ENCODE data around the gene ACKR2.

ACKR2 gene, protein sequence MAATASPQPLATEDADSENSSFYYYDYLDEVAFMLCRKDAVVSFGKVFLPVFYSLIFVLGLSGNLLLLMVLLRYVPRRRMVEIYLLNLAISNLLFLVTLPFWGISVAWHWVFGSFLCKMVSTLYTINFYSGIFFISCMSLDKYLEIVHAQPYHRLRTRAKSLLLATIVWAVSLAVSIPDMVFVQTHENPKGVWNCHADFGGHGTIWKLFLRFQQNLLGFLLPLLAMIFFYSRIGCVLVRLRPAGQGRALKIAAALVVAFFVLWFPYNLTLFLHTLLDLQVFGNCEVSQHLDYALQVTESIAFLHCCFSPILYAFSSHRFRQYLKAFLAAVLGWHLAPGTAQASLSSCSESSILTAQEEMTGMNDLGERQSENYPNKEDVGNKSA

DNA sequence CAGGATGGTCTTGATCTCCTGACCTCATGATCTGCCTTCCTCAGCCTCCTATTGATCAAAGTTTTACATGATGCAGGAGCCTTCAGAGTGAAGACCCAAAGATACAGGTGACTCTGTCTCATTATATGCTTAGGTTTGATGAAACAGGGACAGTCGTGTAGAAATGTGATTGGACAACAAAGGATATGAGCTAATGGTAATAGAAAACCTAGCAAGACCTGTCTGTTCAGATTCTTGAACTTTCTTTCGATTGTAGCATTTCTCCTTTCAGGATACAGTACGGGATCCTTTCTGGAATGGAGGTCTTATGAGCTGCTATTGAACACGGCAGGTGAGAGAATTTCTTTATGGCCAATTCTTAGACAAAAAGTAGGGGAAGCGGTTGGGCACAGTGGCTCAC, at the start of gene ACKR2:
Gene ACKR2 (plus strand): TSS at position 244 of the 400 bp plus-strand sequence. CDS start 55,058 bp downstream, outside the sequence.
- no peak for DNase-seq

- DNase-seq, result peak; percentile 26
These were observed 47.1 kb upstream of the ACKR2 start for GRCh38 chr3:42762046-42762724.

GRCh38 chr3:42763021-42763420, 46.2 kb upstream of the ACKR2 start:
- DNase-seq, result no peak

DNA sequence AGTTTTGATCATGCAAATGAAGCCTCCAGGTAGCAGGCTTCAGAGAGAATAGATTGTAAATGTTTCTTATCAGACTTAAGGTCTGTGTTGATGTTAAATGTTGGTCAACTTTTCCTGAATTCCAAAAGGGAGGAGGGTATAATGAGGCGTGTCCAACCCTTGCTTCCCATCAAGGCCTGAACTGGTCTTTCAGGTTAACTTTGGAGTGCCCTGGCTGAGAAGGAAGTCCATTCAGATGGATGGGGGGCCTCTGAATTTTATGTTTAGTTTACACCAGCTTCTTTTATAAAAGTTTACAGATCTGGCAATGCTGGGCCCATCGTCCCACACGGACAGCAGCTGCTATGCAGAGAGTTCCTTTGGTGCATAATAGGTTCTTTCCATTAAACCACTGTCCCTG, 45.1 kb upstream of the ACKR2 start:
- DNase-seq, result peak; percentile 7

DNA sequence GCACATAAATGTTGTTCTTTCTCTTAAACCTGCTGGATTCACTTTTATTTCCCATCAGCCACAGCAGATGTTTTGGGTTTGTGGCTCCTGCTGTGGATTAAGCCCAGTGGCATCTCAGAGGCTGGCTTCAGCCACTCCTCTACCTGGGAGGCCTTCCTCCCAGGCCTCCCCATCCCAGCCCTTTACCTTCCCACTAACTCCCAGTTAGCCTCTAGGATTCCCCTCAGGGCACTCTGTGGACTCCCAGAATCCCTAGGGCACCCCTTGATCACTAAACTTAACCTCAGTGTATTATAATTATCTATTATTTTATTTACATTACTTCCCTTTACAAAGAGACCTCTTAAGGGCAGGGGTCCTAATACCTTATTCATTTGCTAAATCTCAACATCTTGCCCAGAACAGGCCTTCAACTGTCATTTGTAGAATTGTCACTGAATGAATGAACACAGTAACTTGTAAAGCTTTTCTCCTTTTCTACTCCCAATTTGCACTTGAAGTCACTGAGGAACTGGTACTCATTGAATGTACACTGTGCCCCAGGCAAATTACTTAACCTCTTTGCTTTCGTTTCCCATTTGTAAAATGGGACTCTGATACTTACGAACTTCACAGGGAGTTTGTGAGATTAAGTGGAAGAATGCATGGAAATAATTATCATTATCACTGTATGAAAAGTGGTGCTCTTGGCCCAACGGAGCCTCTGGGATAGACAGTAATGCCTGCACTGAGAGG, 44.5 kb upstream of the ACKR2 start:
- DNase-seq, result no peak

DNA sequence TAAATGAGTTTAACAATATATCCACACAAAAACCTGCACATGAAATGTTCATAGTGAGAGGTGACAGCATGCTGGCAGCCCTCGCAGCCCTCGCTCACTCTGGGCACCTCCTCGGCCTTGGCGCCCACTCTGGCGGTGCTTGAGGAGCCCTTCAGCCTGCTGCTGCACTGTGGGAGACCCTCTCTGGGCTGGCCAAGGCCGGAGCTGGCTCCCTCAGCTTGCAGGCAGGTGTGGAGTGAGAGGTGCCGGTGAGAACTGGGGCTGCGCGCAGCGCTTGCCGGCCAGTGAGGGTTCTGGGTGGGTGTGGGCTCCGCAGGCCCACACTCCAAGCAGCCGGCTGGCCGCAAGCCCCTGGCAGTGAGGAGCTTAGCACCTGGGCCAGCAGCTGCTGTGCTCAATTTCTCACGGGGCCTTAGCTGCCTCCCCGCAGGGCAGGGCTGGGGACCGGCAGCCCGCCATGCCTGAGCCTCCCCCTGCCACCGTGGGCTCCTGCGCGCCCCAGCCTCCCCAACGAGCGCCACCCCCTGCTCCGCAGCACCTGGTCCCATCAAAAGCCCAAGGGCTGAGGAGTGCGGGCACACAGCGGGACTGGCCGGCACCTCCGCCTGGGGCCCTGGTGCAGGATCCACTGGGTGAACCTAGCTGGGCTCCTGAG, 39.6 kb upstream of the ACKR2 start:
- DNase-seq, result no peak

GRCh38 chr3:42771271-42771670, 38.0 kb upstream of the ACKR2 start:
- DNase-seq, result no peak

DNA sequence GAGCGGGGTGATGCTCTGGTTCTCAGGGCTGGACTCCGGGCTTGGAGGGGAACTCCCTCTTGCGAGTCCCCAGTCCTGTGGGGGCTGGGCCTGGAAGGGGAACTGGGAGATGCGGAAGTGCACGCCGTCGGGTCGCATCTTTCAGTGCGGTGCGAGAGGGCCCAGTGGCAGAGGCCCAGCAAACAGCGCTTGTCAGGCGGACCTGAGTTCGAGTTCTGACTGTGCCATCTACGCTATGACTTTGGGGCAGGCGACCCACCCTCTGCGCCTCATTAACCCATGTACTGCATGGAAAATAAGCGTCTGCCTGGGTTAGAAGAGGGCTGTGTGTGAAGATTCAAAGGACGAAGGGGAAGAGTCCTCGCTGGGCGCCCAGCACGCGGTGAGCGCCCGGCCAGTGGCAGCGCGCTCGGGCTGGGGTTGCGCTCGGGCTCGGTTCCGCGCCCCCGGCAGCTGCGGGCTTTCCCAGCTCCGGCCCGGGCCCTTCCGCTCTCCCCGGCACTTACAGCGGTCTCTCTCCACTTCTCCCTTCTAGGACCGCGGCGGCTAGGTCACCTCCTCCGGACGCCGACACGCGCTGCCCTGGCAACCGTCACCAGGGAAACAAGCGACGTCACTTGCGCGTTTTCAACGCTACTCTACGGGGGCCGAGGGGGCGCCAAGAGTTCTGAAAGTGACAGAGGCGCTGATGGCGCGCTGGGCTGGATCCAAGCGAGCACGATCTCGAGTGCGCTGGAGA, 36.4 kb upstream of the ACKR2 start, which contains the start of gene CCDC13:
Gene CCDC13 (minus strand): TSS at position 584 of the 739 bp plus-strand sequence. CDS start 14,908 bp downstream, outside the sequence.
- DNase-seq, result peak; percentile 96

GRCh38 chr3:42773409-42773751, 35.9 kb upstream of the ACKR2 start:
- DNase-seq, result no peak

- DNase-seq, result no peak
These were observed 30.6 kb upstream of the ACKR2 start for GRCh38 chr3:42778644-42779043.

GRCh38 chr3:42780398-42780797, 28.8 kb upstream of the ACKR2 start:
- DNase-seq, result no peak

DNA sequence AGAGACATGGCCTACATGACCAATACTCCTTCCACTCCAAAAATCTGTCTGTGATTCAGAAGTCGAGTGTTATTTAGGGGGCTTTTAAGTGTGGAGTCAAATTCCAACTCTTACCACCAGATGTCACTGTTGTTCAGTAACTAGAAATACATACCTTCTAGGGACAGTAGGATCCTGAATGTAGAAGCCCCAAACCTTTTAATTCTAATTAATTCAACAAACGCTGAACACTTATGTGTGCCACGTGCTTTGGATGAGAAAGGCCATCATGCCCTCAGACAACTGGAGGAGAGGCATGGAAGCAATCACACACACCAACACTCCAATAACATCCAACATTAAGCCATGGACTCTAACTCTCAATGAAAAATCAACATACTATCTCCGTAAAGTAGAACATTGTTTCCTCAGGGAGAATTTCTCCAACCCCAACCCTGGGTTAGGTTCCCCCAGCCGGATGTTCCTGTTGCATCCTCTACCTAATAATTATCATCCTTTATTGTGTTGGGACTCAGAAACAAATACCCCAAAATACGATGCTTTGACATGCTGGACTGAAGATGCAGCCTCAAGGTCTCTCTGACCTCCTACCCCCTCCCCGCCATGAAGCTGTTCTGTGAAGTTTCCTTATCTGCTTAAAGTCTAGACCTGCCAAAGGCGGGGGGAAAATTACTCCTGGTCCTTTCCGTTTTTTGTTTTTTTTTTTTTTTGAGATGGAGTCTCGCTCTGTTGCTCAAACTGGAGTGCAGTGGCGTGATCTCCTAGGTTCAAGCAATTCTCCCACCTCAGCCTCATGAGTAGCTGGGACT, 28.1 kb upstream of the ACKR2 start:
- DNase-seq, result no peak

DNA sequence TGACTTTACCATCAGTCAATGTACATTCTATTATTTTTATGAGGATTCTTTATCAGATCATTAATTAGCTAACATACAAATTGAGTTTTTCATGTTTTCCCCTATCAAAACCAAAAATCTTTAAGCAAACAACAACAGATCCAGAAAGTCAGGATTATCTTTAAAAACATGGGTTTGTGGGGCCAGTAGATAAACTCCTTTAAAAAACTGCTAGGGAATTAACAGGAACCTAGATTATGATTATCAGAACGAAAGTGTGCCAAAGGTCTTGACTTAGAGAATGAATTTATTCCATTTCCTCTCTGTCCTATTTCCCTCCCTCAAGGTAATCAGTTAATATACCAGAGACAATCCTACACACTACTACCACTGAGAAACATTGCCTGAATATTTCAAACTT, 23.0 kb upstream of the ACKR2 start:
- no peak for DNase-seq

DNA sequence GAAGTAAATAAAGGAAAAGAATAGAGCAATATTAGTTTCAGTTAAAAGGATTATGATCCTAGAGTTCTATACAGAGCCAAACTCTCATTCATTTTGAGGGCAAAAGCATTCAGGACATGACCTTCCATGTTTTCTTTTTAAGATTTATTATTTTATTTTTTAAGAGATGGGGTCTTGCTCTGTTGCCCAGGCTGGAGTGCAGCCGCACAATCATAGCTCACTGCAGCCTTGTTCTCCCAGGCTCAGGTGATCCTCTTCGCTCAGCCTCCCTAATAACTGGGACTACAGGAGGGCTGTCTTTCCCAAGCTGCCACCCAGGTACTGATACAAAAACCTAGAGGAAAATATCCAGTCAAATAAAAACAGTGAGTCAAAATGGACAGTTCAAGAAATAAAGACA, 22.6 kb upstream of the ACKR2 start:
- DNase-seq, result no peak

GRCh38 chr3:42790714-42791229, 18.5 kb upstream of the ACKR2 start:
- no peak for DNase-seq

DNA sequence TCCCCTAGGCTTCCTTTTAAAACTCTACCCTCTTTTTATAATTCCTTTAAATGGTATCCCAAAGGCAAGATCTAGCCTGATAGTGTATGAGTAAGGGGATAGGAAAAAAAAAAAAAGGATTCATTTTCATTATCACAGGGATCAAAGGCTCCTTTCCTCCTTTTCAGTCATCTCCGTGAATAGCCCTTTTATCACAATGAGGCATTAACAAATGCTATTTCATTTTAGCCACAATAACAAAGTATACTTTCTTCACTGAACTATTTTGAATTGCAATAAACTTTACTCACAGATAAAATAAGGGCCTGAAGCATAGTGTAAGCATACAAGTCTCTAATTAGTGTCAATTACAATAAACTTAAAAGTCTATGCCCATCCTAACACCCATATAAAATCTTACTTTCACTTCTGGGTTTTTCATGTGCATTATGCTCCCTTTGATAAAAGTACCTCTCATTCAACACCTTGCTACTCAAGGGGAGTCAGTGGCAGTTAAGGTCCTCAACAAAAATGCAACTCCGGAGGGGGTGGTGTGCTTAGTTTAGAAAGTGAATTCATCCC, 13.5 kb upstream of the ACKR2 start:
- no peak for DNase-seq

- no peak for DNase-seq
These were observed 12.8 kb upstream of the ACKR2 start for GRCh38 chr3:42796332-42796885.

DNA sequence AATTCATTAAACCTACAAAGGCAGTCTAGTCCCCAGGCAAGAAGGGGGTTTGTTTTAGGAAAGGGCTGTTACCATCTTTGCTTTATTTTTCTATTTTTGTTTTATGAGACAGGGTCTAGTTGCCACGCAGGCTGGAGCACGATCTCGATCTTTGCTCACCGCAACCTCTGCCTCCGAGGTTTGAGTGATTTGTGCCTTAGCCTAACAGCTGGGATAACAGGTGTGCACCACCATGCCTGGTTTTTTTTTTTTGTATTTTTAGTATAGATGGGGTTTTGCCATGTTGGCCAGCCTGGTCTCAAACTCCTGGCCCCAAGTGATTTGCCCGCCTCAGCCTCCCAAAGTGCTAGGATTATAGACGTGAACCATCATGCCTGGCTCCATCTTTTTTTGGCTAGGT, 9.9 kb upstream of the ACKR2 start:
- DNase-seq, result no peak

GRCh38 chr3:42800251-42800650, 9.0 kb upstream of the ACKR2 start:
- no peak for DNase-seq

- no peak for DNase-seq
These were observed 8.1 kb upstream of the ACKR2 start for GRCh38 chr3:42801048-42801620.
